Measurements from ENCODE around the gene TPT1. TPM values are rescaled to one million over a fixed set of nuclear protein-coding genes. Genes with fewer than 3 reads are reported as not detected.
A peak's percentile ranks its signal among the peaks of the same experiment; 100 is the strongest.

Gene TPT1
- total and polyA plus RNA-seq, 12 donors = 3,297 to 6,104 (median 3,852) TPM

GRCh38 chr13:45341799-45342500, 967 bp upstream of the TPT1 start:
- peak in 6 of 8 donors; percentile 6 to 32 (median 18) for ATAC-seq
- H3K36me3 ChIP-seq = peaks cover 0 to 64% (median 30%) of the 10 kb centered on the region in 9 donors
- 19 to 26% methylated on average over 17 of the region's 17 CpGs for WGBS, 2 donors

GRCh38 chr13:45340422-45341033, 455 bp downstream of the TPT1 start:
- peaks cover 20 to 59% (median 55%) of the 10 kb centered on the region in 9 donors for H3K4me1 ChIP-seq
- intact Hi-C loops (cut with DNase I) = loop anchor here in 2 of 10 donors (1.0 to 10.0 kb wide), 3 partner anchors 31 to 124 kb away; partner anchors contain the start of gene COG3 (in 1 of the 2)

More at GRCh38 chr13:45341799-45342500, 967 bp upstream of the TPT1 start:
- intact Hi-C loops (cut with DNase I) = loop anchor here in 2 of 10 donors (1.0 to 10.0 kb wide), 3 partner anchors 33 to 123 kb away; partner anchors contain the start of gene COG3 (in 1 of the 2)
- Histone ChIP-seq H3K9me3 (no peaks in the 10 kb centered on the region), H3K27ac (peak overlapping the region; percentile 100), H3K4me3 (peak overlapping the region; percentile 64 to 99 (median 95)), H3K27me3 (no peaks in the 10 kb centered on the region), H3K4me1 (peaks cover 13 to 44% (median 41%) of the 10 kb centered on the region in 9 donors)
- no peak for DNase-seq
- no peak for TF ChIP-seq CTCF (IDR thresholded peaks at IDR 0.05)

GRCh38 chr13:45339867-45340266, 1.1 kb downstream of the TPT1 start:
- peaks cover 20 to 65% (median 62%) of the 10 kb centered on the region in 9 donors for H3K4me1 ChIP-seq
- ATAC-seq = no peak

More at GRCh38 chr13:45340422-45341033, 455 bp downstream of the TPT1 start:
- no peaks in the 10 kb centered on the region for H3K27me3 ChIP-seq
- H3K27ac ChIP-seq = peak overlapping the region; percentile 100
- DNase-seq (peak; percentile 93 to 94), ATAC-seq (peak; percentile 67 to 82 (median 77))
- WGBS, 2 donors = 0 to 1% methylated on average over 64 of the region's 64 CpGs
- peaks cover 0 to 64% (median 38%) of the 10 kb centered on the region in 9 donors for H3K36me3 ChIP-seq
- peak; percentile 41 to 73 (median 58) for TF ChIP-seq CTCF (IDR thresholded peaks at IDR 0.05)
- peak overlapping the region; percentile 75 to 99 (median 95) for H3K4me3 ChIP-seq
- H3K9me3 ChIP-seq = no peaks in the 10 kb centered on the region

More at GRCh38 chr13:45339867-45340266, 1.1 kb downstream of the TPT1 start:
- WGBS, 2 donors = 9 to 19% methylated on average over 11 of the region's 11 CpGs
- TF ChIP-seq CTCF (IDR thresholded peaks at IDR 0.05) = no peak
- Histone ChIP-seq H3K9me3 (no peaks in the 10 kb centered on the region), H3K4me3 (peak overlapping the region; percentile 75 to 99 (median 95)), H3K27ac (peak overlapping the region in 9 of 10 donors; percentile 100), H3K27me3 (no peaks in the 10 kb centered on the region), H3K36me3 (peaks cover 0 to 64% (median 43%) of the 10 kb centered on the region in 9 donors)
- intact Hi-C loops (cut with DNase I) = loop anchor here in 1 of 10 donors (5.0 to 10.0 kb wide), 2 partner anchors 57 to 125 kb away; partner anchors contain the start of gene COG3
- no peak for DNase-seq

All from heart right ventricle (tissue), 16 donors.